CD4-positive, alpha-beta T cell treated with Interleukin-6 for 4 hours (primary cell): Measurements from ENCODE around the gene TAAR6.
"Not testable (repeated sequence)": the region's sequence is repeated elsewhere in the genome, so short reads cannot be mapped to it uniquely, and the experiment has no call there.

Source experiments
- DNase-seq: peaks from one replicate; pipeline ENCODE4 v3.0.0-alpha.2; 2020; ENCODE audit warnings: mixed read lengths

The TAAR6 gene

GRCh38 chr6:132570221-132570777 is at the start of gene TAAR6:
TAAR6 (plus strand) TSS chr6:132570322; CDS start chr6:132570322, 0 bp downstream.
- DNase-seq = no peak

- no peak for DNase-seq
Observed at GRCh38 chr6:132520953-132521352, 49.2 kb upstream of the TAAR6 start.

- no peak for DNase-seq
Observed at GRCh38 chr6:132524646-132525045, 45.5 kb upstream of the TAAR6 start.

GRCh38 chr6:132525866-132526265 is 44.3 kb upstream of the TAAR6 start:
- no peak for DNase-seq

GRCh38 chr6:132526461-132526860 is 43.7 kb upstream of the TAAR6 start:
- DNase-seq = no peak

- no peak for DNase-seq
Observed at GRCh38 chr6:132527791-132528190, 42.3 kb upstream of the TAAR6 start.

- peak; percentile 81 for DNase-seq
Observed at GRCh38 chr6:132530293-132530974, 39.7 kb upstream of the TAAR6 start.

- not testable (repeated sequence) for DNase-seq
Observed at GRCh38 chr6:132534546-132534945, 35.6 kb upstream of the TAAR6 start.

- DNase-seq = no peak
Observed at GRCh38 chr6:132537145-132537544, 33.0 kb upstream of the TAAR6 start.

- DNase-seq = no peak
Observed at GRCh38 chr6:132537977-132538376, 32.1 kb upstream of the TAAR6 start, which contains the start of gene TAAR9. TAAR9 (plus strand) TSS chr6:132538277; CDS start chr6:132538290, 13 bp downstream.

- no peak for DNase-seq
Observed at GRCh38 chr6:132544826-132545225, 25.3 kb upstream of the TAAR6 start.

GRCh38 chr6:132548746-132549463 is 21.2 kb upstream of the TAAR6 start:
- DNase-seq = no peak

- no peak for DNase-seq
Observed at GRCh38 chr6:132551214-132551613, 18.9 kb upstream of the TAAR6 start.

- no peak for DNase-seq
Observed at GRCh38 chr6:132552372-132552771, 17.8 kb upstream of the TAAR6 start, which contains the start of gene TAAR8. TAAR8 (plus strand) TSS chr6:132552672; CDS start chr6:132552693, 21 bp downstream.

- DNase-seq = not testable (repeated sequence)
Observed at GRCh38 chr6:132560087-132560486, 10.0 kb upstream of the TAAR6 start.

- DNase-seq = no peak
Observed at GRCh38 chr6:132566404-132566803, 3.7 kb upstream of the TAAR6 start.

GRCh38 chr6:132567566-132567965 is 2.6 kb upstream of the TAAR6 start:
- no peak for DNase-seq

- DNase-seq = no peak
Observed at GRCh38 chr6:132568611-132569010, 1.5 kb upstream of the TAAR6 start.

GRCh38 chr6:132569170-132569569 is 952 bp upstream of the TAAR6 start:
- no peak for DNase-seq

GRCh38 chr6:132571774-132572173 is 1.7 kb downstream of the TAAR6 start:
- no peak for DNase-seq

- DNase-seq = no peak
Observed at GRCh38 chr6:132584698-132585097, 14.6 kb downstream of the TAAR6 start.

- DNase-seq = no peak
Observed at GRCh38 chr6:132587424-132587823, 17.3 kb downstream of the TAAR6 start.

GRCh38 chr6:132589454-132589853 is 19.3 kb downstream of the TAAR6 start, which contains the start of gene TAAR5:
TAAR5 (minus strand) TSS chr6:132589741; CDS start chr6:132589686, 55 bp downstream.
- no peak for DNase-seq

GRCh38 chr6:132590362-132590761 is 20.2 kb downstream of the TAAR6 start:
- DNase-seq = no peak
